AG09319 (cell line): ENCODE data around the gene GDF15.

Source experiments
- DNase-seq: peaks from one replicate; pipeline ENCODE4 v3.0.0-alpha.2; 2010; ENCODE audit warnings: low read depth; ENCODE audit errors: extremely low read depth
- CTCF ChIP-seq: IDR thresholded peaks from 2 replicates; pipeline ENCODE4 v1.5.1; 2011; ENCODE audit warnings: low read depth, mild to moderate bottlenecking, inconsistent platforms, low read length, moderate library complexity

Gene GDF15

DNA sequence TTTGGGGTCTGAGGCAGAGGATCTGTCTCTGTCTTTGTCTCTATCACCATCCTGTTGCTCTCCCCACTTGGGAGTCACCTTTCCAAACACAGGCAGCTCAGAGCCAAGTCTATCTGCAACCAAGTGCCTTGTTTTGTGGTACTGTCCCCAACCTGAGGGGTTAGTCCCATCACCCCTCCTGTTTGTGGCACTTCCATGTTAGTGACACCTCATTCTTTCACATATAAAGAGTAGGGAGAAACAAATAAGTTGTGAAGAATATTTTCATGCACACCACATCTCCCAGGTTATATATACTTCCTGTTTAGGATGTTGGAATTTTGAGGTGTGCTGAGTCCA, 3.7 kb downstream of the GDF15 start:
- DNase-seq, result no peak
- no peak for TF ChIP-seq CTCF

DNA sequence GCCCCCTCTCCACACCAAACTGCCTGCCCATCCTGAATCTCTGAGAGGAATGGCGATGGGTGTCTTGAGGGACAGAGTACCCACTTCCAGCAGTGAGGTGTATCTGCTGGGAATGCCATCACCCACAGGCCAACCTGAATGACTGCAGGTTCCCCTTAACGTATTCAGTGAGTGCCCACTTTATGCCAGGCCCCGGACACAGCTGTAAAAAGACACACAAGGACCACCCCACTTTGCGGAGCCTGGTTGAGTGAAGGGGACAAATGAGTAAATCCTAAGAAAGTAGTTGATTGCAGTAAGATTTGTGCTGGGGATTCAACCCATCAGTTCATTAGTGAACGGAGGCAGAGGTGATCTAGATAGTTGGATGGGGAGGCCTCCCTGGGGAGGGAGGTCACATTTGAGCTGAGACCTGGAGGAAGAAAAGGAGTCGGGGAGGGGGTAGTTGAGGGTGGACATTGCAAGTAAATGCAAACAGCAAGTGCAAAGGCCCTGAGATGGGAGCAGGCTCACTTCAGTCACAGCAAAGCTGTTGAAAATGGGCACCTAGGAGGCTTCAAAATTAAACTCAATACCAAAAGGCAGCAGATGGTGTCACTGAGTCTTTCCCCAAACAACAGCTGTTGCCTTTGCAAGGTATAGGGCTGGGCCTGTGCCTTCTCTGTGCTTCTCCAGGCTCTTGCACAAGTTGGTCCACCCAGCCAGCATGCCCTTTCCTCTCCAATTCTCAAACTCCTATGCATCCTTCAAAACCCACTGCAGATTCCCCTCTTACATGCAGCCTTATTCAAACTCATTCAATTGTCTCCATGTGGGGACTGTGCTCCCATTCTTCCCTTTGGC, 4.3 kb downstream of the GDF15 start:
- no peak for DNase-seq
- TF ChIP-seq CTCF, result no peak

- TF ChIP-seq CTCF, result no peak
- no peak for DNase-seq
Observed at GRCh38 chr19:18391509-18392075, 5.6 kb downstream of the GDF15 start.

DNA sequence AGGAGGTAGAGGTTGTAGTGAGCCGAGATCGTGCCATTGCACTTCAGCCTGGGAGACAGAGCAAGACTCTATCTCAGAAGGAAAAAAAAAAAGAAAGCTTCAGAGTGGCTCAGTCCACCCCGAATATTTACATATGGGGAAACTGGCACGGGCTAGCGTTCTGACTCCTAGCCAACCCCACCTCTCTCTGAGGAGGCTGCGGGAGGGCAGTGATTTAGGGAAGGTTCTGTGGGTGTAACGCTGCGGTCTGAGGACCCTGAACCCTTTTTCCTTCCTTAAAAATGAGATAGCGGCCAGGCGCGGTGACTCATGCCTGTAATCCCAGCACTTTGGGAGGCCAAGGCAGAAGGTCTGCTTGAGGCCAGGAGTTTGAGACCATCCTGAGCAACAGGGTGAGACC, 6.5 kb downstream of the GDF15 start:
- TF ChIP-seq CTCF, result no peak
- DNase-seq, result no peak

DNA sequence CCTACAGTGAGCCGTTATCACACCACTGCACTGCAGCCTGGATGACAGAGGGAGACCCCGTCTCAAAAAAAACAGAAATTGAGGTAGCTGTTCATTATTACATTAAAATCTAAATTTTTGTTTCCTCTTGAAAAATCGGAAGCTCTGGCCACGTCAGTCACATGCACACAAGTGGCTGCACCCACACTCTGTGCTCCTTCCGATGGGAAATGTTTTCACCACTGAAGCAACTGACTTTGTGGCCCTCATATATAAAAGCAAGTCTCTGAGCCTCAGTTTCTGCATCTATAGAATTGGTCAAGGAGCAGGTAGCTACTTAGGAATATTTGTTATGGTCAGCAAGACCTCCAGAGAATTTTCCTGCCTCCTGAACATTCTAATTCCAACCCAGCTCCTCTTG, 7.0 kb downstream of the GDF15 start:
- no peak for DNase-seq
- no peak for TF ChIP-seq CTCF

DNA sequence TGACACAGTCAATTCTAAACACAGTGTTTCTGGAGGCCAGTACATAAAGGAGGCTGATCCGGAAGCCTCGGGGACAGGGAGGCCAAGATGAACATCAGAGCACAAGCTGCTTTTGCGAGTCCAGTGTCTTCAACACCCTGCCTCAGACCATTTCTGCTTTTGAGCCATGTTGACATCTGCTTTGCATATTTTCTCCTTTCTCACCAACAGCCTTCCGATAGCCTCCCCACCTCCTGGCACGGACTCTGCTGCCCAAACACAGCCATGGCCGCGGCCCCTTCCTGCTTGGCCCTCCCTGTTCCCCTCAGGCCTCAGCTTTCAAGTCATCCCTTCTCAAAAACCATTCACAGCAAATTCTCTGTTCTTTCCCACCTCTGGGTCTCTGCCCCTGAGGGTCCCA, 7.9 kb downstream of the GDF15 start:
- no peak for DNase-seq
- TF ChIP-seq CTCF, result no peak

- no peak for TF ChIP-seq CTCF
- no peak for DNase-seq
Observed at GRCh38 chr19:18396471-18397241, 10.7 kb downstream of the GDF15 start.
